ENCODE measurements around the gene APCS. TPM values are rescaled to one million over a fixed set of nuclear protein-coding genes. Genes with fewer than 3 reads are reported as not detected.

The APCS gene
- total and polyA plus RNA-seq, 12 donors = not detected

GRCh38 chr1:159602501-159602999, 14.9 kb downstream of the APCS start:
- H3K4me3 ChIP-seq = no peak overlapping the region
- no peak overlapping the region for H3K27ac ChIP-seq
- no peaks in the 10 kb centered on the region for H3K27me3 ChIP-seq
- H3K36me3 ChIP-seq = no peaks in the 10 kb centered on the region
- H3K4me1 ChIP-seq = no peaks in the 10 kb centered on the region
- ATAC-seq (no peak), DNase-seq (no peak)
- no peak for TF ChIP-seq CTCF (IDR thresholded peaks at IDR 0.05)
- intact Hi-C loops (cut with DNase I) = no loop called here
- H3K9me3 ChIP-seq = peaks cover 0 to 3% (median 0%) of the 10 kb centered on the region in 11 donors
- 72 to 75% methylated on average over 5 of the region's 5 CpGs for WGBS, 2 donors

GRCh38 chr1:159612211-159612885, 24.7 kb downstream of the APCS start:
- ATAC-seq = no peak
- H3K36me3 ChIP-seq = no peaks in the 10 kb centered on the region
- no peak for TF ChIP-seq CTCF (IDR thresholded peaks at IDR 0.05)
- DNase-seq = no peak
- no peaks in the 10 kb centered on the region for H3K27me3 ChIP-seq
- H3K27ac ChIP-seq = no peak overlapping the region
- no peaks in the 10 kb centered on the region for H3K9me3 ChIP-seq
- WGBS, 2 donors = 76 to 78% methylated on average over 8 of the region's 8 CpGs
- intact Hi-C loops (cut with DNase I) = no loop called here
- no peaks in the 10 kb centered on the region for H3K4me1 ChIP-seq
- H3K4me3 ChIP-seq = no peak overlapping the region

- intact Hi-C loops (cut with DNase I) = no loop called here
- ATAC-seq (no peak), DNase-seq (no peak)
- Histone ChIP-seq H3K9me3 (peaks cover 0 to 5% (median 0%) of the 10 kb centered on the region in 11 donors), H3K27ac (no peak overlapping the region), H3K4me1 (no peaks in the 10 kb centered on the region), H3K36me3 (no peaks in the 10 kb centered on the region), H3K4me3 (no peak overlapping the region), H3K27me3 (no peaks in the 10 kb centered on the region)
- TF ChIP-seq CTCF (IDR thresholded peaks at IDR 0.05) = no peak
These were observed 45.3 kb downstream of the APCS start for GRCh38 chr1:159632922-159633321.

Other genes with a start within 250 kb of the APCS start
- not detected for gene OR10J4, start 155.6 kb upstream of the APCS start, total RNA-seq
- not detected for gene OR10J4, start 155.6 kb upstream of the APCS start, polyA plus RNA-seq
- gene OR10J1, start 148.1 kb upstream of the APCS start, total RNA-seq = not detected
- gene OR10J1, start 148.1 kb upstream of the APCS start, polyA plus RNA-seq = not detected
- not detected for gene OR10J5, start 51.8 kb upstream of the APCS start, total RNA-seq
- gene OR10J5, start 51.8 kb upstream of the APCS start, polyA plus RNA-seq = not detected
- under 1 TPM in 1 of 10 donors, not detected in 9; 0.61 TPM for gene CRP, start 126.8 kb downstream of the APCS start, total RNA-seq
- gene CRP, start 126.8 kb downstream of the APCS start, polyA plus RNA-seq = under 1 TPM in 1 of 2 donors, not detected in 1; 0.26 TPM
- 10 to 100 TPM in 5 of 10 donors, 1 to 10 TPM in 5; 7.0 to 22.8 (median 10.2) TPM for gene DUSP23, start 193.1 kb downstream of the APCS start, total RNA-seq
- gene DUSP23, start 193.1 kb downstream of the APCS start, polyA plus RNA-seq = 10 to 100 TPM; 43.5 to 80.8 TPM
- gene FCRL6, start 214.5 kb downstream of the APCS start, total RNA-seq = 1 to 10 TPM in 1 of 10 donors, under 1 TPM in 1, not detected in 8; 0.87 to 3.0 TPM
- gene FCRL6, start 214.5 kb downstream of the APCS start, polyA plus RNA-seq = under 1 TPM in 1 of 2 donors, not detected in 1; 0.12 TPM
- gene SLAMF8, start 239.0 kb downstream of the APCS start, total RNA-seq = 10 to 100 TPM in 1 of 10 donors, 1 to 10 TPM in 4, under 1 TPM in 5; 0.30 to 24.4 (median 0.97) TPM
- gene SLAMF8, start 239.0 kb downstream of the APCS start, polyA plus RNA-seq = 1 to 10 TPM in 1 of 2 donors, under 1 TPM in 1; 0.95 to 1.4 TPM